RCC 7860 (cell line): ENCODE results near the gene NOL12.
"Not testable (repeated sequence)": the region's sequence is repeated elsewhere in the genome, so short reads cannot be mapped to it uniquely, and the experiment has no call there.

ENCODE experiments used
- DNase-seq: peaks from one replicate; pipeline ENCODE4 v3.0.0-alpha.2; 2015; ENCODE audit warnings: low spot score
- FAIRE-seq: peaks from 2 replicates; lab custom pipeline; 2012; peaks lifted over from hg19 to GRCh38; lab: Jason Lieb, UNC

NOL12 gene

GRCh38 chr22:37686002-37686982, at the start of gene NOL12:
Gene NOL12, plus strand, starts transcription at chr22:37686343. Its CDS starts 50 bp downstream, at chr22:37686393.
- FAIRE-seq (no peak), DNase-seq (peak; percentile 68)

- FAIRE-seq (no peak), DNase-seq (no peak)
Measured at GRCh38 chr22:37636949-37637273, 49.2 kb upstream of the NOL12 start.

- FAIRE-seq (no peak), DNase-seq (no peak)
Measured at GRCh38 chr22:37638391-37639069, 47.6 kb upstream of the NOL12 start.

GRCh38 chr22:37639070-37639760, 46.9 kb upstream of the NOL12 start, which contains the start of gene SH3BP1:
Gene SH3BP1, plus strand, starts transcription at chr22:37639669. Its CDS starts 119 bp downstream, at chr22:37639788.
- FAIRE-seq, result no peak
- no peak for DNase-seq

GRCh38 chr22:37639771-37640590, 46.2 kb upstream of the NOL12 start:
- DNase-seq, result no peak
- no peak for FAIRE-seq

- FAIRE-seq, result no peak
- no peak for DNase-seq
Measured at GRCh38 chr22:37640591-37641560, 45.3 kb upstream of the NOL12 start.

GRCh38 chr22:37641561-37641949, 44.6 kb upstream of the NOL12 start:
- DNase-seq (no peak), FAIRE-seq (no peak)

- peak; percentile 36 for DNase-seq
- no peak for FAIRE-seq
Measured at GRCh38 chr22:37643225-37643847, 42.8 kb upstream of the NOL12 start.

- FAIRE-seq (no peak), DNase-seq (no peak)
Measured at GRCh38 chr22:37647317-37647716, 38.8 kb upstream of the NOL12 start.

GRCh38 chr22:37647928-37648327, 38.2 kb upstream of the NOL12 start:
- peak; percentile 15 for DNase-seq
- FAIRE-seq, result no peak

GRCh38 chr22:37650463-37651136, 35.5 kb upstream of the NOL12 start:
- no peak for FAIRE-seq

GRCh38 chr22:37654563-37655251, 31.4 kb upstream of the NOL12 start:
- DNase-seq (no peak), FAIRE-seq (no peak)

More at GRCh38 chr22:37650463-37651136, 35.5 kb upstream of the NOL12 start:
- no peak for DNase-seq

GRCh38 chr22:37655252-37655563, 30.9 kb upstream of the NOL12 start:
- FAIRE-seq, result no peak
- DNase-seq, result no peak

- not testable (repeated sequence) for FAIRE-seq, DNase-seq
Measured at GRCh38 chr22:37656583-37656982, 29.6 kb upstream of the NOL12 start.

- FAIRE-seq, result no peak
Measured at GRCh38 chr22:37657590-37658132, 28.5 kb upstream of the NOL12 start.

GRCh38 chr22:37658133-37659065, 27.7 kb upstream of the NOL12 start, which contains the start of gene PDXP:
Gene PDXP, plus strand, starts transcription at chr22:37658723. Its CDS starts 60 bp downstream, at chr22:37658783.
- DNase-seq (peak; percentile 98), FAIRE-seq (peak; percentile 91)

More at GRCh38 chr22:37657590-37658132, 28.5 kb upstream of the NOL12 start:
- no peak for DNase-seq
